ENCODE results near the gene BTRC.

Gene BTRC

DNA sequence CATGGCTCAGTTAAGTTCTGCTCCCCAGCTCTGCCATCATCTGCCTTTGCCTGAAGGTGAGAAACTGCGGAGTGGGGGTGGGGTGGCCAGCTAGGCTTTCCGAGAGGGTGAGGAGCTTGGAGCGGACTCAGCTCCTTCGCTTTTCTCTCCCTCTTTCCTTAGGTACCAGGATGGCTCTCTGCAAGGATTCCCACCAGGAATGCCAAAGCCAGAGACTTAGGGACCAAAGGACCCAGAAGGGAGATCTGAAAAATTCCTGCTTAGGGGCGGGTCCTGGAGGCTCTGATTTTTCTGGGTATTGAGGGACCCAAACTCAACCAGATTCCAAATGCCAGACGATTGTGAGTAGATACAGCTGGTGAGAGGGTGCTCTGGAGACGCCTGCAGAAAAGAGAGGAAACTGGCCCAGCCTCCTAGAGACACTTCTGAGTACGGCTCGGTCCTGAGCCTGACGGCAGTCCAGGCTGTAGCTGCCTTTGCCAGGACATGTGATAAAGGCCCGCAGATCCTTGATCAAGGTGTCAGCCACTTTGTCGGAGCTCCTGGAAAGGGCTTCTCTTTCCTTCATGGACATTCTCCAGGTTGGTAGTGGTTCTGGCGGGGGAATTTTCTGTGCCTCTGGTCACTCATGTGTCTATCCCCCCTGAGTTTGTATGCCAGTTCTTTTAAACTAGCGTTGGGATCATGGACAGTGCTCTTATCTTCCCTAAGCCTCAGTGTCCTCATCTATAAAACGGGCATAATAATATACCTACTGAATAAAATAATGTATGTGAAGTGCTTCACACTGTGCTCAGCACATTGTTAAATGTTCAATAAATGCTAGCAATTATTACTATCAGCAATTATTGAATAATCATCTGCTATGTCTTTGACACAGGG lies 42.5 kb upstream of the BTRC start:
- no peak for TF ChIP-seq OSR1 (CRISPR knock-in tag; IDR thresholded peaks at IDR 0.05)
- no peak for TF ChIP-seq GLIS3 (CRISPR knock-in tag; IDR thresholded peaks at IDR 0.05)
- TF ChIP-seq, protein P1, sequence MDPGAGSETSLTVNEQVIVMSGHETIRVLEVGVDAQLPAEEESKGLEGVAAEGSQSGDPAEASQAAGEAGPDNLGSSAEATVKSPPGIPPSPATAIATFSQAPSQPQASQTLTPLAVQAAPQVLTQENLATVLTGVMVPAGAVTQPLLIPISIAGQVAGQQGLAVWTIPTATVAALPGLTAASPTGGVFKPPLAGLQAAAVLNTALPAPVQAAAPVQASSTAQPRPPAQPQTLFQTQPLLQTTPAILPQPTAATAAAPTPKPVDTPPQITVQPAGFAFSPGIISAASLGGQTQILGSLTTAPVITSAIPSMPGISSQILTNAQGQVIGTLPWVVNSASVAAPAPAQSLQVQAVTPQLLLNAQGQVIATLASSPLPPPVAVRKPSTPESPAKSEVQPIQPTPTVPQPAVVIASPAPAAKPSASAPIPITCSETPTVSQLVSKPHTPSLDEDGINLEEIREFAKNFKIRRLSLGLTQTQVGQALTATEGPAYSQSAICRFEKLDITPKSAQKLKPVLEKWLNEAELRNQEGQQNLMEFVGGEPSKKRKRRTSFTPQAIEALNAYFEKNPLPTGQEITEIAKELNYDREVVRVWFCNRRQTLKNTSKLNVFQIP (CRISPR knock-in tag; IDR thresholded peaks at IDR 0.05; ENCODE audit: borderline replicate concordance, low read depth) = no peak
- no peak for TF ChIP-seq RARB (CRISPR knock-in tag; IDR thresholded peaks at IDR 0.05)
- no peak for TF ChIP-seq SNAI2 (CRISPR knock-in tag; IDR thresholded peaks at IDR 0.05)
- TF ChIP-seq, protein P2, sequence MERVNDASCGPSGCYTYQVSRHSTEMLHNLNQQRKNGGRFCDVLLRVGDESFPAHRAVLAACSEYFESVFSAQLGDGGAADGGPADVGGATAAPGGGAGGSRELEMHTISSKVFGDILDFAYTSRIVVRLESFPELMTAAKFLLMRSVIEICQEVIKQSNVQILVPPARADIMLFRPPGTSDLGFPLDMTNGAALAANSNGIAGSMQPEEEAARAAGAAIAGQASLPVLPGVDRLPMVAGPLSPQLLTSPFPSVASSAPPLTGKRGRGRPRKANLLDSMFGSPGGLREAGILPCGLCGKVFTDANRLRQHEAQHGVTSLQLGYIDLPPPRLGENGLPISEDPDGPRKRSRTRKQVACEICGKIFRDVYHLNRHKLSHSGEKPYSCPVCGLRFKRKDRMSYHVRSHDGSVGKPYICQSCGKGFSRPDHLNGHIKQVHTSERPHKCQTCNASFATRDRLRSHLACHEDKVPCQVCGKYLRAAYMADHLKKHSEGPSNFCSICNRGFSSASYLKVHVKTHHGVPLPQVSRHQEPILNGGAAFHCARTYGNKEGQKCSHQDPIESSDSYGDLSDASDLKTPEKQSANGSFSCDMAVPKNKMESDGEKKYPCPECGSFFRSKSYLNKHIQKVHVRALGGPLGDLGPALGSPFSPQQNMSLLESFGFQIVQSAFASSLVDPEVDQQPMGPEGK (CRISPR knock-in tag; IDR thresholded peaks at IDR 0.05; ENCODE audit: borderline replicate concordance) = no peak
- no peak for TF ChIP-seq ESRRG (CRISPR knock-in tag; IDR thresholded peaks at IDR 0.05)
- TF ChIP-seq ZC3H10 (CRISPR knock-in tag; IDR thresholded peaks at IDR 0.05) = no peak
- TF ChIP-seq, protein P3, sequence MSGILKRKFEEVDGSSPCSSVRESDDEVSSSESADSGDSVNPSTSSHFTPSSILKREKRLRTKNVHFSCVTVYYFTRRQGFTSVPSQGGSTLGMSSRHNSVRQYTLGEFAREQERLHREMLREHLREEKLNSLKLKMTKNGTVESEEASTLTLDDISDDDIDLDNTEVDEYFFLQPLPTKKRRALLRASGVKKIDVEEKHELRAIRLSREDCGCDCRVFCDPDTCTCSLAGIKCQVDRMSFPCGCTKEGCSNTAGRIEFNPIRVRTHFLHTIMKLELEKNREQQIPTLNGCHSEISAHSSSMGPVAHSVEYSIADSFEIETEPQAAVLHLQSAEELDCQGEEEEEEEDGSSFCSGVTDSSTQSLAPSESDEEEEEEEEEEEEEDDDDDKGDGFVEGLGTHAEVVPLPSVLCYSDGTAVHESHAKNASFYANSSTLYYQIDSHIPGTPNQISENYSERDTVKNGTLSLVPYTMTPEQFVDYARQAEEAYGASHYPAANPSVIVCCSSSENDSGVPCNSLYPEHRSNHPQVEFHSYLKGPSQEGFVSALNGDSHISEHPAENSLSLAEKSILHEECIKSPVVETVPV (CRISPR knock-in tag; IDR thresholded peaks at IDR 0.05) = no peak
- TF ChIP-seq, protein P4, sequence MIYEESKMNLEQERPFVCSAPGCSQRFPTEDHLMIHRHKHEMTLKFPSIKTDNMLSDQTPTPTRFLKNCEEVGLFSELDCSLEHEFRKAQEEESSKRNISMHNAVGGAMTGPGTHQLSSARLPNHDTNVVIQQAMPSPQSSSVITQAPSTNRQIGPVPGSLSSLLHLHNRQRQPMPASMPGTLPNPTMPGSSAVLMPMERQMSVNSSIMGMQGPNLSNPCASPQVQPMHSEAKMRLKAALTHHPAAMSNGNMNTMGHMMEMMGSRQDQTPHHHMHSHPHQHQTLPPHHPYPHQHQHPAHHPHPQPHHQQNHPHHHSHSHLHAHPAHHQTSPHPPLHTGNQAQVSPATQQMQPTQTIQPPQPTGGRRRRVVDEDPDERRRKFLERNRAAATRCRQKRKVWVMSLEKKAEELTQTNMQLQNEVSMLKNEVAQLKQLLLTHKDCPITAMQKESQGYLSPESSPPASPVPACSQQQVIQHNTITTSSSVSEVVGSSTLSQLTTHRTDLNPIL (CRISPR knock-in tag; IDR thresholded peaks at IDR 0.05; ENCODE audit: low read depth) = no peak
- ATAC-seq = no peak

DNA sequence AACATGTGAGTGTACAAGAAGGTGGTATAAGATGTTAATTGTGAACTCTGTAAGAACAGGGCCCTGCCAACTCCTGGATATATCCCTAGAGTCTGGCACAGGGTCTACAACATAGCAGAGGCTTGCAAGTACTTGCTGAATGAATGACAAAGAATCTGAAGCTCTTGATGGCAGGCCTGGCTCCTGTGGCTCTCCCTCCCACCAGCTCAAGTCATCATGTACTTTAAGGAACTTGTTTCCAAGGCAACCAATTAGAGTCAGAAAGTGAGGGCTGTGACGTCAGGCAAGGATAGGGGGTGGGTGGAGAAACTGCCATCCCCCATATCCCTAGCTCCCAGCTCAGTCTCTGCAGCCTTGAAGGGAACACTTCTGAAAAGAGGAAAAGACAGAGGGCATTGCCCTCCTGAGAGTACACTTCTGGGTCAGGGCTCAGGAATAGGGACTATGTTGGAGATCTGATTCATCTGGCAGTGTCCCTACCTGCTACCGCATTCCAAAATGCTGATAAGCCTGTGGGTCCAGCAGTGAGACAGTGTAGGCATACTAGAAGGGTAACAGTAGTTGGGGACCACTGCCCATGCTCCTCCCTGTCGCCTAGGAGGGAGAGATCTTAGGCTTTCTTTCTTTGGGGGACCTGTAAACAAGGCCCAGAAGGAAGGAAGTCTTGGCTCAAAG lies 34.6 kb upstream of the BTRC start:
- ATAC-seq = no peak
- TF ChIP-seq, protein P1 (CRISPR knock-in tag; IDR thresholded peaks at IDR 0.05; ENCODE audit: borderline replicate concordance, low read depth) = no peak
- TF ChIP-seq ZNF70 (CRISPR knock-in tag; IDR thresholded peaks at IDR 0.05) (no peak), ISL1 (CRISPR knock-in tag; IDR thresholded peaks at IDR 0.05) (no peak), TCF4 (CRISPR knock-in tag; IDR thresholded peaks at IDR 0.05; ENCODE audit: borderline replicate concordance) (no peak), ZC3H10 (CRISPR knock-in tag; IDR thresholded peaks at IDR 0.05) (no peak), ZFP3 (CRISPR knock-in tag; IDR thresholded peaks at IDR 0.05) (no peak), OSR1 (CRISPR knock-in tag; IDR thresholded peaks at IDR 0.05) (no peak), ARNTL (CRISPR knock-in tag; IDR thresholded peaks at IDR 0.05; ENCODE audit: borderline replicate concordance, low read depth) (no peak), ZFP30 (CRISPR knock-in tag; IDR thresholded peaks at IDR 0.05) (no peak), PPARA (CRISPR knock-in tag; IDR thresholded peaks at IDR 0.05; ENCODE audit: borderline replicate concordance) (no peak), ESRRG (CRISPR knock-in tag; IDR thresholded peaks at IDR 0.05) (no peak), BACH2 (CRISPR knock-in tag; IDR thresholded peaks at IDR 0.05; ENCODE audit: borderline replicate concordance) (no peak), TOX (CRISPR knock-in tag; IDR thresholded peaks at IDR 0.05; ENCODE audit: borderline replicate concordance) (no peak), GLIS3 (CRISPR knock-in tag; IDR thresholded peaks at IDR 0.05) (no peak), ZNF565 (CRISPR knock-in tag; conservative IDR thresholded peaks at IDR 0.05; ENCODE audit: low read depth) (no peak), RARB (CRISPR knock-in tag; IDR thresholded peaks at IDR 0.05) (no peak), ZNF8 (CRISPR knock-in tag; IDR thresholded peaks at IDR 0.05) (no peak)
- TF ChIP-seq, protein P2 (CRISPR knock-in tag; IDR thresholded peaks at IDR 0.05; ENCODE audit: borderline replicate concordance) = no peak
- TF ChIP-seq, protein P4 (CRISPR knock-in tag; IDR thresholded peaks at IDR 0.05; ENCODE audit: low read depth) = no peak
